SK-N-SH treated with all-trans-retinoic acid at 6 μM for 48 hours (cell line): ENCODE measurements around the gene LIMS1.

Experiments used
- ATAC-seq: fragments of 200-7000 bp; cut with Tn5 transposase; 3 replicates; pipeline ENCODE4 v1.9.1; 2020; ENCODE audit warnings: mild to moderate bottlenecking, moderate library complexity
- ARNTL ChIP-seq: fragments of 450-650 bp; formaldehyde crosslinking; IDR thresholded peaks from 2 replicates; pipeline ENCODE4 v1.5.0; 2020; ENCODE audit warnings: low read depth, mild to moderate bottlenecking, moderate library complexity, borderline replicate concordance
- CREB5 ChIP-seq: fragments of 250-450 bp; sonication (Bioruptor Pico); IDR thresholded peaks from 2 replicates; pipeline ENCODE4 v1.5.1; 2020; ENCODE audit warnings: low read depth, mild to moderate bottlenecking, moderate library complexity
- CSDC2 ChIP-seq: fragments of 250-450 bp; sonication (Bioruptor Pico); IDR thresholded peaks from 2 replicates; pipeline ENCODE4 v1.5.0; 2020; ENCODE audit warnings: mild to moderate bottlenecking, moderate library complexity
- CSRNP3 ChIP-seq: fragments of 250-450 bp; sonication (Bioruptor Pico); IDR thresholded peaks from 2 replicates; pipeline ENCODE4 v1.5.1; 2021; ENCODE audit warnings: mild to moderate bottlenecking, moderate library complexity
- ESRRG ChIP-seq: fragments of 250-450 bp; sonication (Bioruptor Pico); IDR thresholded peaks from 2 replicates; pipeline ENCODE4 v1.6.1; 2021; ENCODE audit warnings: mild to moderate bottlenecking
- GLIS3 ChIP-seq: fragments of 250-450 bp; sonication (Bioruptor Pico); IDR thresholded peaks from 2 replicates; pipeline ENCODE4 v1.5.0; 2020; ENCODE audit warnings: mild to moderate bottlenecking, moderate library complexity
- ISL1 ChIP-seq: fragments of 250-450 bp; sonication (Bioruptor Pico); IDR thresholded peaks from 2 replicates; pipeline ENCODE4 v2.1.2; 2022; ENCODE audit warnings: mild to moderate bottlenecking, moderate library complexity
- OSR1 ChIP-seq: fragments of 250-450 bp; sonication (Bioruptor Pico); IDR thresholded peaks from 2 replicates; pipeline ENCODE4 v1.8.0; 2022; ENCODE audit warnings: moderate library complexity, mild to moderate bottlenecking, inconsistent platforms
- PPARA ChIP-seq: fragments of 250-450 bp; sonication (Bioruptor Pico); IDR thresholded peaks from 2 replicates; pipeline ENCODE4 v1.5.0; 2020; ENCODE audit warnings: mild to moderate bottlenecking, borderline replicate concordance
- RARB ChIP-seq: fragments of 250-450 bp; sonication (Bioruptor Pico); IDR thresholded peaks from 2 replicates; pipeline ENCODE4 v1.8.0; 2021; ENCODE audit warnings: mild to moderate bottlenecking, moderate library complexity
- SNAI2 ChIP-seq: fragments of 250-450 bp; sonication (Bioruptor Pico); IDR thresholded peaks from 2 replicates; pipeline ENCODE4 v1.5.0; 2020; ENCODE audit warnings: mild to moderate bottlenecking, moderate library complexity
- TSHZ2 ChIP-seq: fragments of 250-450 bp; sonication (Bioruptor Pico); IDR thresholded peaks from 2 replicates; pipeline ENCODE4 v1.5.0; 2020; ENCODE audit warnings: mild to moderate bottlenecking, moderate library complexity
- ZC3H10 ChIP-seq: fragments of 250-450 bp; sonication (Bioruptor Pico); IDR thresholded peaks from 2 replicates; pipeline ENCODE4 v1.5.1; 2021; ENCODE audit warnings: mild to moderate bottlenecking, moderate library complexity
- ZFP30 ChIP-seq: fragments of 450-650 bp; formaldehyde crosslinking; IDR thresholded peaks from 2 replicates; pipeline ENCODE4 v1.5.0; 2022; ENCODE audit warnings: mild to moderate bottlenecking, moderate library complexity
- ZNF565 ChIP-seq: fragments of 450-650 bp; formaldehyde crosslinking; conservative IDR thresholded peaks from 2 replicates; pipeline ENCODE4 v1.5.0; 2020; ENCODE audit warnings: low read depth, mild to moderate bottlenecking, moderate library complexity
- ZNF70 ChIP-seq: fragments of 450-650 bp; formaldehyde crosslinking; IDR thresholded peaks from 2 replicates; pipeline ENCODE4 v1.5.0; 2020; ENCODE audit warnings: mild to moderate bottlenecking, moderate library complexity
- ZNF8 ChIP-seq: fragments of 450-650 bp; formaldehyde crosslinking; IDR thresholded peaks from 2 replicates; pipeline ENCODE4 v1.5.0; 2020; ENCODE audit warnings: mild to moderate bottlenecking, moderate library complexity
- TF ChIP-seq, protein P1 (sequence below): fragments of 250-450 bp; sonication (Bioruptor Pico); IDR thresholded peaks from 2 replicates; pipeline ENCODE4 v1.8.0; 2021; ENCODE audit warnings: low read depth, mild to moderate bottlenecking, moderate library complexity, borderline replicate concordance
- TF ChIP-seq, protein P2 (sequence below): fragments of 250-450 bp; sonication (Bioruptor Pico); IDR thresholded peaks from 2 replicates; pipeline ENCODE4 v1.8.0; 2020; ENCODE audit warnings: mild to moderate bottlenecking, moderate library complexity, borderline replicate concordance

LIMS1 gene

GRCh38 chr2:108633409-108633808 is 99.1 kb downstream of the LIMS1 start (continued):
- TF ChIP-seq CSRNP3 (CRISPR knock-in tag) (no peak), OSR1 (no peak), ISL1 (CRISPR knock-in tag) (no peak), ZFP30 (CRISPR knock-in tag) (no peak), GLIS3 (CRISPR knock-in tag) (no peak)

GRCh38 chr2:108634011-108634410 is 99.7 kb downstream of the LIMS1 start:
- TF ChIP-seq RARB (CRISPR knock-in tag) = no peak
- no peak for TF ChIP-seq GLIS3 (CRISPR knock-in tag)
- TF ChIP-seq, protein P1, sequence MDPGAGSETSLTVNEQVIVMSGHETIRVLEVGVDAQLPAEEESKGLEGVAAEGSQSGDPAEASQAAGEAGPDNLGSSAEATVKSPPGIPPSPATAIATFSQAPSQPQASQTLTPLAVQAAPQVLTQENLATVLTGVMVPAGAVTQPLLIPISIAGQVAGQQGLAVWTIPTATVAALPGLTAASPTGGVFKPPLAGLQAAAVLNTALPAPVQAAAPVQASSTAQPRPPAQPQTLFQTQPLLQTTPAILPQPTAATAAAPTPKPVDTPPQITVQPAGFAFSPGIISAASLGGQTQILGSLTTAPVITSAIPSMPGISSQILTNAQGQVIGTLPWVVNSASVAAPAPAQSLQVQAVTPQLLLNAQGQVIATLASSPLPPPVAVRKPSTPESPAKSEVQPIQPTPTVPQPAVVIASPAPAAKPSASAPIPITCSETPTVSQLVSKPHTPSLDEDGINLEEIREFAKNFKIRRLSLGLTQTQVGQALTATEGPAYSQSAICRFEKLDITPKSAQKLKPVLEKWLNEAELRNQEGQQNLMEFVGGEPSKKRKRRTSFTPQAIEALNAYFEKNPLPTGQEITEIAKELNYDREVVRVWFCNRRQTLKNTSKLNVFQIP (CRISPR knock-in tag) = no peak
- TF ChIP-seq, protein P2, sequence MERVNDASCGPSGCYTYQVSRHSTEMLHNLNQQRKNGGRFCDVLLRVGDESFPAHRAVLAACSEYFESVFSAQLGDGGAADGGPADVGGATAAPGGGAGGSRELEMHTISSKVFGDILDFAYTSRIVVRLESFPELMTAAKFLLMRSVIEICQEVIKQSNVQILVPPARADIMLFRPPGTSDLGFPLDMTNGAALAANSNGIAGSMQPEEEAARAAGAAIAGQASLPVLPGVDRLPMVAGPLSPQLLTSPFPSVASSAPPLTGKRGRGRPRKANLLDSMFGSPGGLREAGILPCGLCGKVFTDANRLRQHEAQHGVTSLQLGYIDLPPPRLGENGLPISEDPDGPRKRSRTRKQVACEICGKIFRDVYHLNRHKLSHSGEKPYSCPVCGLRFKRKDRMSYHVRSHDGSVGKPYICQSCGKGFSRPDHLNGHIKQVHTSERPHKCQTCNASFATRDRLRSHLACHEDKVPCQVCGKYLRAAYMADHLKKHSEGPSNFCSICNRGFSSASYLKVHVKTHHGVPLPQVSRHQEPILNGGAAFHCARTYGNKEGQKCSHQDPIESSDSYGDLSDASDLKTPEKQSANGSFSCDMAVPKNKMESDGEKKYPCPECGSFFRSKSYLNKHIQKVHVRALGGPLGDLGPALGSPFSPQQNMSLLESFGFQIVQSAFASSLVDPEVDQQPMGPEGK = no peak
- TF ChIP-seq ZNF8 = no peak
- TF ChIP-seq CSDC2 = no peak
- no peak for TF ChIP-seq ZNF70 (CRISPR knock-in tag)
- no peak for TF ChIP-seq ZFP30 (CRISPR knock-in tag)
- TF ChIP-seq PPARA (CRISPR knock-in tag) = no peak
- TF ChIP-seq ISL1 (CRISPR knock-in tag) = no peak
- no peak for TF ChIP-seq CREB5 (CRISPR knock-in tag)
- TF ChIP-seq, all 23 proteins: peak for 0
- ATAC-seq = no peak

- no peak for ATAC-seq
- TF ChIP-seq ZC3H10 (CRISPR knock-in tag) (no peak), CSDC2 (no peak), ZFP30 (CRISPR knock-in tag) (no peak), ZNF565 (CRISPR knock-in tag) (no peak), ESRRG (no peak)
- TF ChIP-seq, protein P2 = no peak
- TF ChIP-seq, all 23 proteins: peak for 0
Measured at GRCh38 chr2:108634576-108635160, 100.4 kb downstream of the LIMS1 start.

DNA sequence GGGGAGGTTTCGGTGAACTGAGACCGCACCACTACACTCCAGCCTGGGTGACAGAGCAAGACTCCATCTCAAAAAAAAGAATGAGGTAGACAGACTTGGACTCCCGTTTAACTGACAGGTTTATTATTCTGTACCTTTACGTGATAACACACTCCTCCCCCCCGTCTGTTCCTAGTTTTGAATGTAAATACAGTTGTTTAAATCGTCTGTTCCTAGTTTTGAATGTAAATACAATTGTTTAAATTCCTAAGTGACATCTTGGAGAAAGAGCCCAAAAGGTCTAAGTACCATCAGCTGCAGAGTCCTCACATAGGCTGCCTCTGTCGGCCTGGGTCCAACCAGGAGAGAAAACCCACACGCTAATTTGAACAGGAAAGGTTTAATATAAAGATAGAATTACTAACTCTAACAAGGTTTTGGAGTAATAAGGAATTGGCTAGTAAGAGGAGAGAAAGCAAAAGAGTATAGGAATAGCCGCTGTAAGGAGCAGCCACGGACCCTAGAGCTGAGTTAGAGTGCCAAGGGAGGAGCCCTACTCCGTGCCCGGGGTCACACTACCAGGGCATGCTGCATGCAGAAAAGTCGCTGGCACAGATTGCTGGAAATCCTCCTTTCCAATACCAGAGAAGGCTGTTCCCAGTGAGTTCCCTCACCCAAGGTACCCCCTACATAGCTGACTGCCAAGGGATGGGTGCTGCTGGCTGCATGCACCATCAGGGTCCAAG is 101.5 kb downstream of the LIMS1 start:
- peak; percentile 14 for ATAC-seq

More for the DNA sequence above, 101.5 kb downstream of the LIMS1 start:
- TF ChIP-seq, protein P2 = no peak
- TF ChIP-seq ARNTL (CRISPR knock-in tag) = no peak
- TF ChIP-seq ZNF565 (CRISPR knock-in tag) = no peak
- TF ChIP-seq OSR1 = no peak
- TF ChIP-seq, protein P1 (CRISPR knock-in tag) = no peak
- TF ChIP-seq SNAI2 (CRISPR knock-in tag) = no peak
- TF ChIP-seq TSHZ2 (CRISPR knock-in tag) = no peak
- no peak for TF ChIP-seq ESRRG
- TF ChIP-seq, all 23 proteins: peak for 0
